ENCODE results near the gene CDK18. TPM values are rescaled to one million over a fixed set of nuclear protein-coding genes. Genes with fewer than 3 reads are reported as not detected.

The CDK18 gene
- total RNA-seq, 1 donor from 2014 or later: 36.6 TPM

DNA sequence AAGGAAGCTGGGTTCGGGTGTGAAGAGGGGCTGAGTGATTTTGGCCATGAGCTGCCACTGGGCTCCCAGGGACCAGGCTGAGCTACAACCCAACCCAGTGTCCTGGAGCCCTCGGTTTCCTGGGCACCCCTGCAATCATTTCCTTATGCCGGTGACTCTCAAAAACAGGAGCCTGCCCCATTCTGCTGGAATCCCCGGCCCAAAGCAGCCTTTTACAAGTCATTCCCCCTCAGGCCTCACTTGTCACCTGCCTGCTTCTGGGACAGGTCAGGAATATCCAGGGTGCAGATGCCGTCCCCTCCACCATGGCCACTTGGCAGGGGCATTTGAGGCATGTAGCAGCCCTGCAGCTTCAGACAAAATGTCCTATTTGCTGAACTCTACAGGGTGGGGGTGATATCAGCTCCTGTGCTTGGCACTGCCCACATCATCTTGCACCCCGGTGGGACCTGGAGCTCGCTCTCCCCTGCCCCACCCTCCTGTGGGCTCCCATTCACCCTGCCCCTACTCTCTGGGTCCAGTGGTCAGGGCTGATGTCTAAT is 30.0 kb downstream of the CDK18 start:
- no peak for DNase-seq

DNA sequence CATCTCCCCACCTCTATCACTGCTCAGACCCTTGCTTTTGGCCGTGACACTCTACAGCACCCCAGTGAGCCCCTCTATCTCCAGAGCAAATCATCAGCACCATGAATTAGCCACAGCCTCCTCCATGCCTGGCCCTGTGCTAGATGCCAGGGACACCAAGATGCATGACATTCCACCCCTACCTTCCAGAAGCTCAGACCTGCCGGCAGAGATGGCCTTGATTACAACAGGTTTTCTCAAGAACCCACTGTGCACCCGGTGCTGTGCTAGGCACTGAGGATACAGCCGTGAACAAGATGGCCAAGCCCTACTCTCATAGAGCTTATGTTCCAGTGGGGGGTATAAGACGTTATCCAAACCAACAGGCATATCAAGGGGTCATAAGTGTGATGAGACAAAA is 30.6 kb downstream of the CDK18 start:
- intact Hi-C loops (cut with DNase I): no loop called here
- Histone ChIP-seq H3K27me3 (ENCODE audit: low read depth) (no peaks in the 10 kb centered on the region), H3K36me3 (peaks cover 19% of the 10 kb centered on the region), H3K4me1 (peaks cover 26% of the 10 kb centered on the region), H3K27ac (no peak overlapping the region), H3K9me3 (no peaks in the 10 kb centered on the region), H3K4me3 (no peak overlapping the region)
- TF ChIP-seq, protein P1, sequence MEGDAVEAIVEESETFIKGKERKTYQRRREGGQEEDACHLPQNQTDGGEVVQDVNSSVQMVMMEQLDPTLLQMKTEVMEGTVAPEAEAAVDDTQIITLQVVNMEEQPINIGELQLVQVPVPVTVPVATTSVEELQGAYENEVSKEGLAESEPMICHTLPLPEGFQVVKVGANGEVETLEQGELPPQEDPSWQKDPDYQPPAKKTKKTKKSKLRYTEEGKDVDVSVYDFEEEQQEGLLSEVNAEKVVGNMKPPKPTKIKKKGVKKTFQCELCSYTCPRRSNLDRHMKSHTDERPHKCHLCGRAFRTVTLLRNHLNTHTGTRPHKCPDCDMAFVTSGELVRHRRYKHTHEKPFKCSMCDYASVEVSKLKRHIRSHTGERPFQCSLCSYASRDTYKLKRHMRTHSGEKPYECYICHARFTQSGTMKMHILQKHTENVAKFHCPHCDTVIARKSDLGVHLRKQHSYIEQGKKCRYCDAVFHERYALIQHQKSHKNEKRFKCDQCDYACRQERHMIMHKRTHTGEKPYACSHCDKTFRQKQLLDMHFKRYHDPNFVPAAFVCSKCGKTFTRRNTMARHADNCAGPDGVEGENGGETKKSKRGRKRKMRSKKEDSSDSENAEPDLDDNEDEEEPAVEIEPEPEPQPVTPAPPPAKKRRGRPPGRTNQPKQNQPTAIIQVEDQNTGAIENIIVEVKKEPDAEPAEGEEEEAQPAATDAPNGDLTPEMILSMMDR (IDR thresholded peaks at IDR 0.05): no peak
- DNase-seq (no peak), ATAC-seq (no peak)

More for the DNA sequence above, 30.0 kb downstream of the CDK18 start:
- intact Hi-C loops (cut with DNase I): no loop called here
- Histone ChIP-seq H3K9me3 (no peaks in the 10 kb centered on the region), H3K27ac (no peak overlapping the region), H3K27me3 (ENCODE audit: low read depth) (no peaks in the 10 kb centered on the region), H3K4me1 (peaks cover 27% of the 10 kb centered on the region), H3K4me3 (no peak overlapping the region), H3K36me3 (peaks cover 25% of the 10 kb centered on the region)
- TF ChIP-seq, protein P1 (IDR thresholded peaks at IDR 0.05): no peak
- ATAC-seq: no peak

DNA sequence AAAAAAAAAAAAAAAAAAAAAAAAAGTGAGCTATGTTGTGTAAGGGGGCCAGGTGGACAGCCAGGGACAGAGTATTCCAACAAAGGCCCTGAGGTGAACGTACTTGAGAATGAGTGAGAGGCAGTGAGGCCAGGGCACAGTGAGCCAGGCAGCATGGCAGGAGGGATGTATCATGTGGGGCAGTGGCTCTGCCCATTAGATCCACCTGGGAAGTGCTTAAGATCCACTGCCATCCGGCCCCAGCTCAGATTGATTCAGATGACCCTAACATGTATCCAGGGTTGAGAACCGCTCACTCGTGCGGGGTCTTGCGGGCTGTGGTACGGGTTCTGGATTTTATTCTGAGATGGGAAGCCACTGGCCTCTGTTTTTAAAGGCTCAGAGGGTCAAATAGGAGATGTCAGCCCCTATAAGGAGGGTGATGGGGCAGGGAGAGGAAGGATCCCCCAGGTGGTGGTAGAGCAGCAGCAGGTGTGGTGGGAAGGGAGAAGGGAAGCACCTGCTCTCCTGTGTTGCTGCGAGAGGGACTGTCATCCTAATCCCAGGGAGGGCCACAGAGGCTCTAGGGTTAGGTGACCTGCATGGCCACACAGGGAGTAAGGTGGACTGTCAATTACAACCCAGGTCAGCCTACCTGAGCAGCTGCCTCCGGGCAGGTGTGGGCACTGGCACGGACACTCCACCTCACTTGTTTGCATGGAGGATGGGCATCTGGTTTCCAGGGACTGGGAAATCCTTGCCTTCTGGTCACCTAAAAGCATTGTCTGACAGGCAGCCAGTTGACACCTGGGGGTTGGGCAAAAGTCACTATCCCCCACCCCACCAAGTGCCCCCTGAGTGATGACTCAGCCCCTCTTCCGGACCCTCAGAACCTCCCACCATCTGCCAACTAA is 31.6 kb downstream of the CDK18 start:
- TF ChIP-seq, protein P1 (IDR thresholded peaks at IDR 0.05): no peak
- intact Hi-C loops (cut with DNase I): no loop called here
- ATAC-seq: no peak

GRCh38 chr1:205536759-205537361 is 32.4 kb downstream of the CDK18 start:
- intact Hi-C loops (cut with DNase I): no loop called here
- peak; percentile 61 to 62 for ATAC-seq
- Histone ChIP-seq H3K9me3 (no peaks in the 10 kb centered on the region), H3K27me3 (ENCODE audit: low read depth) (no peaks in the 10 kb centered on the region), H3K4me3 (no peak overlapping the region), H3K36me3 (peaks cover 5% of the 10 kb centered on the region), H3K27ac (no peak overlapping the region), H3K4me1 (peaks cover 26% of the 10 kb centered on the region)
- peak; percentile 64 for DNase-seq
- TF ChIP-seq, protein P1 (IDR thresholded peaks at IDR 0.05): no peak

More for the DNA sequence above, 31.6 kb downstream of the CDK18 start:
- DNase-seq: no peak
- H3K27me3 ChIP-seq (ENCODE audit: low read depth): no peaks in the 10 kb centered on the region
- peaks cover 12% of the 10 kb centered on the region for H3K36me3 ChIP-seq
- H3K4me1 ChIP-seq: peaks cover 26% of the 10 kb centered on the region
- no peak overlapping the region for H3K4me3 ChIP-seq
- no peaks in the 10 kb centered on the region for H3K9me3 ChIP-seq
- no peak overlapping the region for H3K27ac ChIP-seq

DNA sequence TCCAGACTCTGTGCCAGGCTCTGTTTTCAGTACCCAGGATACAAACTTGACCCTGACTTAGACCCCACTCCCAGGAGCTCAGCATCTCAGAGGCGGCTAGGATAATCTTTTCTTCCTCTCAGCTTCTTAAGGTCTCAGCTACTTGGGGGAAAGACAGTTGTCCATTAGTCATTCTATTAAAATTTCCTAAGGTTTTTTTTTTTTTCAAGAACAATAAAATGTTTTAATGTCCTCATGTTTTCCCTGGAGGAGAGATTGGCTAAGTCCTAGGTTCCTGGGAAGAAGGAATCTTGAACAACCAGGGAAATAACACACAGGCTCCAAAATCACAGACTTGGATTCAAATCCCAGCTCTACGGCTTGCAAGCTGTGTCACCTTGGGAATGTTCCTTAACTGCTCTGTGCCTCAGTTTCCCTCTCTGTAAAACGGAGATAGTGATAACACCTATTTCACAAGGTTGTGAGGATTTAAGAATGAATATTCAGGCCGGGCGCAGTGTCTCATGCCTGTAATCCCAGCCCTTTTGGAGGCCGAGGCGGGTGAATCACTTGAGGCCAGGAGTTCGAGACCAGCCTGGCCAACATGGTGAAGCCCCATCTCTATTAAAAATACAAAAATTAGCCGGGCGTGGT is 33.0 kb downstream of the CDK18 start:
- TF ChIP-seq, protein P1 (IDR thresholded peaks at IDR 0.05): no peak
- Histone ChIP-seq H3K9me3 (no peaks in the 10 kb centered on the region), H3K36me3 (no peaks in the 10 kb centered on the region), H3K27ac (no peak overlapping the region), H3K4me1 (peaks cover 32% of the 10 kb centered on the region), H3K27me3 (ENCODE audit: low read depth) (no peaks in the 10 kb centered on the region), H3K4me3 (no peak overlapping the region)
- ATAC-seq: no peak
- intact Hi-C loops (cut with DNase I): no loop called here
- no peak for DNase-seq

All from lower lobe of right lung (tissue), 2 donors.